Activated T-cell treated with anti-CD3 and anti-CD28 coated beads for 24 hours (primary cell): ENCODE results near the gene CACHD1.

Experiments used
- DNase-seq: peaks from one replicate; pipeline ENCODE4 v3.0.0-alpha.2; 2020; ENCODE audit warnings: low read depth

CACHD1 gene

DNA sequence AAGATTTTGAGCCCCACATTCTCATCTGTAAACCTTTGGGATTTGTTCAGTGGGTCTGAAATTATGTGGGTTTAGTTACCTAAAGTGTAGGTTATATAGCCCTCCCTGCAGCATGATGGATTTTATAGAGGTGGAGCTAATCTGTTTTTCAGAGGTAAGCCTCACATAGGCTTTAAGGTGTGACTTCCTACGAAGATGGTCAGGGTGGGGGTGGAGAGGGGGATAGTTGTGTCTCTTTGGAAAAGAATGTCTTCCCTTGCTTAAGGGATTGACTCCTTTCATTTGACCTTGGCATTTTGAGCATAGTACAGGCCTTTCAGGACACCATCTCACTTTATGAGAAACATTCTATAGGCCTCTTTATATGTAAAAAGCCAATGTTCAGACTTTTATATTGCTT lies 3.4 kb downstream of the CACHD1 start:
- DNase-seq, result no peak

DNA sequence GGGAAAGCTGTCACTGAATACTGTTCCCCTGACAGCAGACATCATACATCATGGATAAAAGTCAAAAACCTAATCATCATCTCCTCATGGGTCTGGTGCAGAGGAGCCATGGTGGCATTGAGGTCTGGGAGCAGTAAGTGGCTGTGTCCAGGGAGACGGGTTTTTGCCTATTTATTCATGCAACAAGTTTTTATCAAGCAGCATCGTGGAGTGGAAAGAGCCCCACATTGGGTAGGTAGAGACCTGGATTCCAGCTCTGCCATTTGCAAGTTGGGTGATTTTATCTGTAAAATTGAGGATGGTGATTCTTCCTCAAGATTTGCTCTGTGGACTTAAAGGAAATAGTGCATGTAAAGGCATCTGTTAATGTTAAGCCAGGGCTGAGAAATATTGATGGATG lies 4.2 kb downstream of the CACHD1 start:
- no peak for DNase-seq

DNA sequence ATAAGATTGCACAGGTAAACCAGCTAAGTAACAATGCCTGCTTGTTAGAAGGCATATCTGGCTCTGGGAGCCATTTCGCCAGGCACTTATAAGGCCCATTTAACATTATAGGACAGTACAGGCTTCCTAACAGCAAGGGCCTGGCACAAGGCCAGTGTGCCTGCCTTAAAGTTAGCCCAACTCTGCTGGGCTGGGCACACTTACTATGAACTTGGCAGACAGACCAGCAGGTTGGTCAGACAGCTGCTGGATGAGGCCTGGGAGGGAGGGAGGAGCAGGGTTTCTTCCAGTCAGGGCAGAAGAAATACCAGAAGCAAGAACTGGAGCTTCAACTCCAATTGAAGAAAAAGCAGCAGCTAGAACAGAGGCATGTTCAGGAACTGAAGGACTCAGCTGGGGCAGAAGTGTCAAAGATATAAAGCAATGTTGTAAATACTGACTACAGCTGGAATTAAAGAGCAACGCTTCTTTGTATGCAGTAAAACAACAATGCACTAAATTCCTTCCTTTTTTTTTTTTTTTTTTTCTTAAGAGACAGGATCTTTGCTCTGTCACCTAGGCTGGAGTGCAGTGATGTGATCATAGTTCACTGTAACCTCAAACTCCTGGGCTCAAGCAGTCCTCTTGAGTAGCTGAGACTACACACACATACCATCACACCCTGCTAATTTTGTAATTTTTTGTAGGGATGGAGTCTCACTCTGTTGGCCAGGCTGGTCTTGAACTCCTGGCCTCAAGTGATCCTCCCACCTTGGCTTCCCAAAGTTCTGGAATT lies 4.9 kb downstream of the CACHD1 start:
- no peak for DNase-seq

DNA sequence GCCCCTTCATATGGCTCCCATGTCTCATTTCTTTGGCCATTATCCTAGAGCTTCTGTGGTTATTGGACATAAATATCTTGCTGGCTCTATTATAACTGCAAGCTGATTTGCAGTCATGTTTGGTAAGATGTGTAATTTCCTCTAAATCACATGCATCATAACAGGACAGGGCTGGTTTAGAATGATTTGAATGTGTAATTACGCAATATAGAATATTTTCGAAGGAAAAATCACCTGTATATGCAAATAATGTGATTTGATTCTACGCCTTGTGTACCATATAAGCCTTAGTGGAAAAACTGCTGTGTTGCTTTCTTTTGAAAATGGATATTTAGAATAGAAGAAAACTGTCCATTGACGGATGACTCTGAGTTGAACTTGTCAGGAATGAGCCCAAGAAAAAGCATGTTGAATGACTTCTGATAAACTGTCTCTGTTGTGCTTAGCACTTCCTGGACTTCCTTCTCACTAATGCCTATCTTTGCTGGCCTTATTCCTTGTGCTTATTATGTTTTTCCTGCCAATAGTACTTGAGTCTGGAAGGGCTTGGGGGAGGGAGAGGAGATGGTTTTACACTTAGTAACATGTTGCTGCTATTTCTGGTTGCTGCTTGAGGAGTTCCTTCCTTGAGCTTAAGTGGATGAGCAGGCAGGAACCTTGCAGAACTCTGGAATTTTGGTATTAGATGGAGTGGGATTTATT lies 6.5 kb downstream of the CACHD1 start:
- DNase-seq, result no peak

DNA sequence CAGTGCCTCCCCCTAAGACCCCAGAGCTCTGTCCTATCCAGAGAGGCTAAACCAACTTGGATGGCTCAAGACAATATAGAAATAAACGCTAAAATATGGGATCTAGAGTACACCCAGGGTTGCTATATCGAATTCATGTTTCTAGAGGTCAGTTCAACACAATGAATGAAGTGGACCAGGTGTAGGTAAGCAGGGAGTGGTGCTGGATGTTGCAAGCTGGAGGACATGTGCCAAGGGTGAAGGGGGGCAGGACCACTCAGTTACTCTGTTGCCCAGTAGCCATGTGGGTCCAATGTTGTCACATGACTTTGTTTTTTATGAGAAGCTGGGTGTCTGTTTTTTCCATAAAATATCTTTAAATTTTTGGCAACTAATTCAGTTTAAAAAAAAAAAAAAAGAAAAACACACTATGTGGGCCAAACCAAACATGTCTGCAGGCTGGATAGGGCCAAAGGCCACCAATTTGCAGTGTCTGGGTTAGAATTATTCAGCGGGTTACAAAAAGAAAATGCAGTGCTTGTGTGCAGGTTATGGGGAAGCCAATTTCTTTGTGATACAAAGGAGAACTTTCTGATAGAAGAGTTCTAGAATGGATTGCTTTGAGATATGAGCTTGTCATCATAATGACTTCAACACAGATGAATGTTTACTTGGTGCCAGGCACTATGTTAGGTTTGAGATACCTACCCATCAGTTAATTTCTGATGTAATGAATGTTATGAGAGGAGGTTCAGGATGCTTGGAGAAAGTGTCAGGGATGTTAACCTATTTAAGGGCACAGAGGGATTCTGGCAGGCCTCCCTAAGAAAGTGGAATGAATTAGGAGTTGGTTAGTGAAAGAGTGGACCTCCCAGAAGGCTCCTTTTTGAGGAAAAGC lies 8.9 kb downstream of the CACHD1 start:
- no peak for DNase-seq

DNA sequence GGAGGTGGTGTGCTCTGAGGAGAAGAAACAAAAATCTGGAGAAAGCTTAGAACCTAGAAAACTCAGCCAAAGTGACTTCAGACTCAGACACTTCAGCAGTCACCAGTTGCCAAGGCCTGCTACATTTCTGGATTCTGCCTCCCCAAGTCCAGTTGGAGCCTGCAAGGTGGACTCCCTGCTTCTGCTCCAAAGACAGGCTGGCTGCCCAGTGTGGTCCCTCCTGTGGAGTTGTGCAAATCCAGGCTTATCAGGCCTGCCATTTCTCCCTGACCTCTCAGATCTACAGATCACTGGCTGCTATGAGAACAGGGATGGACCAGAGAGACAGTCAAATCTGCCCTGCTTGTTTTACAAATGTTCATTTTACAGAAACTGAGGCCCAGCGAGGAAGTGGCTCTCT lies 9.9 kb downstream of the CACHD1 start:
- DNase-seq, result no peak

DNA sequence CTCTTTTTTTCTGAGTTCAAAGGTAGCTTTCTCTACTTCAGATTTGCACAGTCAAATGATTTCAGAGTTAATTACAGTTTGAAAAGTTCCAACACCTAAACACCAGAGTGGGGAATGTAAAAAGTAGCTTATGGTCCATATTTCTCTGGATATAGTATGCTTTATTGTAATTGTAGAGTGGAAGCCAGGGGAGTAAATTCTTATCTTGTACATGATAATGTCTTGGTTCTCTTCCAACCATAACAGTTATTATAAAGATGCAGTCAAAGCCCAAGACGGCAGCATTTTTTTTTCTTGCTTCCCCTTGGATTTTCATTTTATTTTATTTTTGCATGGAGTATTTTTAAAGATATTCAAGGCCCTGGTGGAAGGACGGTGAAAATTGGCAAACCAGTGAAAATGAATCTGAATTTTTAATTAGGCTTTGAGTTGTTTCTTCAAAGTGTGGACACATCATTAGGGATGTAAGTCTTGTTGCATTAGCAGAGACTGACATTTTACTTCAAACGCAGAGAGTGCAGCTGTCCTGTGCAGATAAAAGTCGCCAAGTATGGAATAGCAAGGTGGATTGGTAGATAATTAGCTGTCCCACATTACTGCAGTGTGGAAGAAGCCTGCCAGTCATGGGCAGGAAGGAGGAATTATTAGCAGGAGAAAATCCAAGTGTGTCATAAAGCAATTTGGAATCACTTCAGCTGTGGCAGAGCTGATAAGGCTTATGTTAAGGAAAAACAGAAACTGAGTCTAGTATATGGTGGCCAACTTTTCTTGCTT lies 11.3 kb downstream of the CACHD1 start:
- no peak for DNase-seq

DNA sequence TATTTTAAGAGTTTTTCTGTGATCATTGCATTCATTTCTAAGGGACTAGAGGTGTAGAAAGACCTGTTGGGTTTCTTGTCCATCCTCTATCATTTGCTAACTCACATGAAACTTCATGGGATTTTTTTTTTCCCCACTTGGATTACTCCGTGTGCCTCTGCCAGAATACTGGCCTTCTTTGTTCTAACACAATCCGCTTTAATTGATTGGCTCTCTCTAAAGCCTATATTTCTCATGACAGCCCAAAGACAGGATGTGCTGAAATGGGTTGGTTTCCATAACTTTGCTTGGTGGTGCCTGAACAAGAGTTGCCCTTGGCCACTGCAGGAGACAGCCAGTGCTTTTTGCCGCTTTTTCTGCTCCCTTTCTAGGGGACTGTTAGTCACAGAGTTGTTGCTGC lies 12.2 kb downstream of the CACHD1 start:
- no peak for DNase-seq

DNA sequence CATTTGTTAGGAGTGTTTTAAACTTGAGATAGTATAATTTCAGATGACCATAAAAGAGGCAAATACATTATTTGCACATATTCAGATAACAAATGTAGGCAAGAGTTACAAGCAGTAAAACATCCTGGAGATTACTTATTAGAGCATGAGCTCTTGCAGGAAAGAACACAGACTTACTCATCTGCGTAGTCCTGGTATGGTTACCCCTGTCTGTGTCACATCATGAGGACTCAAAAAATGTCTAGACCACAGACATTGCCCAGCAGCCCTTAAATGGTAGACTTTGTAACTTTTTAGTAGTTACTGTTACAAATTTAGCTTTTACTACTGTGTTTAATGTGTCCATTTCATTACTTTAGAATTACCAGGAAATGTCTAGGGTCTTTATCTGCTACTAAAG lies 12.8 kb downstream of the CACHD1 start:
- DNase-seq, result no peak

DNA sequence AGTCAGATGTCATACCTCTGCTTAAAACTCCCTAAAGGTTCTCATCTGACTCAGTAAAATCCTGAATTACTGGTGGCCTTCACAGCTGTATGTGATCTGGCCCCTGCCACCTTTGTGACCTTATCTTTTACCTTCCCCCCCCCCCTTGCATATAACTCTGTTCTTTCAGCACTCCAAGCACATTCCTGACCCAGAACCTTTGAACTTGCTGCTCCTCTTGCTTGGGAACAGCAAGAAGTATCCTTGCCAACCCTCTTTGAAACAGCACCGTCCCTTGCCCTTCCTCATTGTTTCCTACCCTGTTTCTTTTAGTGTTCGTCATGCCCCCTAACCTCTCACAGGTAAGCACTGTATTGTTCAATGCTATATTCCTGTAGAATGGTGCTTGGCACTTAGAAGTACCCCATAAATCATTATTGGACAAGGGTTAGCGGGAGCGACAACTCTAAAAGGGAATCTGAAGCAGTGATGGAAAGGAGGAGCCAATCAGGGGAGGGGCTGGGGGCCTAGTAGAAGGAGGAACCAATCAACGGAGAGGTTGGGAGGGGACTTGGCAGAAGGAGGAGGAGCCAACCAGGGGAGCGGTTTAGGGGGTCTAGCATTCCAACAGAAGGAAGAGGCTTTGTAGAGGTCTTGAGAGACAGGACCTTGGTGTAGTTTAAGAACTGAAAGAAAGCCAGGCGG lies 13.9 kb downstream of the CACHD1 start:
- no peak for DNase-seq

DNA sequence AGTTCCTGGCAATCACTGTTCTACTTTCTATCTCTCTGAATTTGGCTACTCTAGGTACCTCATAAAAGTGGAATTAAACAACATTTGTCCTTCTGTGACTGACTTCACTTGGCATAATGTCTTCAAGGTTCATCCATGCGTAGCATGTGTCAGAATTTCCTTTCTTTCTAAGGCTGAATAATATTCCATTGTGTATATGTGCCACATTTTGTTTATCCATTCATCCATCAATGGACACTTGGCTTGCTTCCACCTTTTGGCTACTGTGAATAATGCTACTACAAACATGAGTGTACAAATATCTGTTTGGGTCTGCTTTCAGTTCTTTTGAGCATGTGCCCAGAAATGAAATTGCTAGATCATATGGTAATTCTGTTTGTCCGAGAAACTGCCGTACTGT lies 14.7 kb downstream of the CACHD1 start:
- no peak for DNase-seq

DNA sequence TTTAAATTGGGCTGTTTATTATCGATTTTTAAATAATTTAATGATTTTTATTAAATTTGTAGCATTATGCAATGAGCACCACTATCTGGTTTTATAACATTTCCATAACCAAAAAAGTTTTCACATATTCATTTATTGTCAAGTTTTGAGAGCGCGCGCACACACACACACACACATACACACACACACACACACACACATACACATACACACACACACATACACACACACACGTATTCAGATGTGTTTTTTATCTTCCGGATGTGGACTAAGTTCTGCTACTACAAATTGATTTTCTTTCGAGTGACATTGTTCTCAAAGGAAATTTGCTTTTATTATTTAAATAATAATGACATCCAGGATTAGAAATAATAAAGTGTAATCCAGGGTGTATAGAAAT lies 16.3 kb downstream of the CACHD1 start:
- no peak for DNase-seq

DNA sequence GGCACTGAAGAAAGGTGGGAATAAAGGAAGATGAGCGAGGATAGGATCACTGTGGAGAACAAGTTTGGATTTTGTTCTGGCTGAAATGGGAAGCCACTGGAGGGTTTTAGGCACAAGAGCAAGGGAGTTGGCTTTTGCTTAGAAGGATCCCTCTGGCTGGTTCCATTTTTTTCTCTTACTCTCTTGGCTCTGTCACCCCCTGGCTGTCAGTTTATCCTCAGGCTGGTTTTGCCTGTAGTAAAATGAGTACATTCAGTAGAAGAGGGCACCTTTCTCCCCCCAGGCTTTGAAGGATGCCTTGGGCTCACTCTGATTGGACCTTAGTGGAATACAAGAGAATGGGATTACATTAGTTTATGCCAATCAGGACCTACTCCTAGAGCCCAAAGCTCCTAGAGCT lies 17.1 kb downstream of the CACHD1 start:
- no peak for DNase-seq

DNA sequence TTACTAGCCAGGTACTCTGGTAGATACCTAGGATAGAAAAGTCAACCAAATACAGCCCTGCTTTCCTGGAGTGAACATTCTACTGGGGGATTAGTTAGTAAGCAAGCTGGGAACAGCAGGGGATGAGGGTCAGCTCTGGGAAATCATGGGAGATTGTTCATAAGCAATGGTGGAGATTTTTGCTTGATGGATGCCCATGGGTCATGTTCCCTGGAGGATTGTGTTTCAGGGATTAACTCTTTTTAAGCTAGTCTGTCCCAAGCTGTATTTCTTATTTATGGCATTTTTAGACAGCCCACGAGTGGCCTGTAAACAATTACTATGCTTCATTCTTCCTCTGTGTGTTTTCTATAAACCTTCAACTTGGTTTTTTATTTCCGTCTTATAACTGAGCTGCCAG lies 18.9 kb downstream of the CACHD1 start:
- no peak for DNase-seq

DNA sequence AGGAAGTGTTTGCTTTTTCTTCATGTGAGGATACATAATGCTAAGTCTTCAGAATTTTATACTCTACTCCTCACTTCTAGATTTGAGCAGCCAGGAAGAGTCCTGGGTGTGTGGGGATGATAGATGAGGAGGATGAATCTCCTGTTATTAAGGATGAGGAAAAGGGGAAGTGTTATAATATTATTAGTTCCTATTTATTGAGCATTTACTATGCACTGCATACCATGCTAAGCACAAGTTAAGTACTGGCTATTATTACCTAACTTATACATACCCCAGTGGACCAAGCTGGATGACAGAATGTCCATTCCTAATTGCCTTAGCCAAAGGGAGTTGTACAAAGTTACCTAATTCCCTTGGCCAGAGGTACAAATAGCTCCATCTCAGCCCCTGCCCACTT lies 19.8 kb downstream of the CACHD1 start:
- DNase-seq, result no peak

DNA sequence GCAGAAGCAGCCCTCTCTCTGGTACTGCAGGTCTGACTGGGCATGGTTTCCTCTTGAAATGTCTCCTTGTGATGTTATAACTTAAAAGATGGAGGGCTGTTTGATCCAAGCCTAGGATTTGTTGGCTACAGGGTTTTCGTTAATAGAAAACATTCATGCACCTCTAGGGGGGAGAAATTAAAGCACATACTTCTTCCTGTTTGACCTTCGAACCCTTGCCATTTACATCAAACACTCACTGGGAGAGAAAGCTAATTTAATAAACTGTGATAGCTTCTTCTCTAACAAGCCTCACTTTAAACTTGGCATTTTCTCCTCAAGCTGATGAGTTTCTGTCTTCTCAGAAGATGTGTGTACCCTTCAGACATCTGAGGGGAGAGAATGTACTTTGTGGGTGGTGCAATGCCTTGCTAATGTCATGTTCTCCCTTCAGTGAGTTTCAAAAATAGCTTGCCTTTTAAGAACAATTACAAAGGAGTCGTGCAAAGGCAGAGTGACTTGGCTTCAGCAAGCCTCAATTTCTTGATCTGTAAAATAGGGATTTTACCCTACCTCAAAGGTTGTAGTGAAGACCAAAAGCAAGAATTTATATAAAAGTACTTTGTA lies 20.4 kb downstream of the CACHD1 start:
- DNase-seq, result no peak

DNA sequence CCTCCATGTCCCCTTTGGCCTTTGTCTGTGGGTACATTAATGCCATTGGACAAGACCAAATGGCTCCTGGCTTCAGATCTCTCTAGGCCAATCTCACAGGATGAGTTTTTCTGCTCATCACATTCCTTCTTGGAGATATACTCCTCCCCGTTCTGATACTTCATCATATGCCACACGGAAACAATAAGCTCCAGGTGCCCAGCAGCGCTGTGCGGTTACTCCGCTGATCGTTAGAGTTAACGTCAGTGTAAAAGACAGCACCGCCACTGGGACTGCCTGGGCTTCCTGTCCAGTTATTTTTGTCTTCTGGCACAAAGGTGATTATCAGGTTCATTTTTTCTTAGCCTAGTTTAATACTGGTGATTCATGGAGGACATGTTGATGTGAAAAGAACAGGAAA lies 22.5 kb downstream of the CACHD1 start:
- no peak for DNase-seq

DNA sequence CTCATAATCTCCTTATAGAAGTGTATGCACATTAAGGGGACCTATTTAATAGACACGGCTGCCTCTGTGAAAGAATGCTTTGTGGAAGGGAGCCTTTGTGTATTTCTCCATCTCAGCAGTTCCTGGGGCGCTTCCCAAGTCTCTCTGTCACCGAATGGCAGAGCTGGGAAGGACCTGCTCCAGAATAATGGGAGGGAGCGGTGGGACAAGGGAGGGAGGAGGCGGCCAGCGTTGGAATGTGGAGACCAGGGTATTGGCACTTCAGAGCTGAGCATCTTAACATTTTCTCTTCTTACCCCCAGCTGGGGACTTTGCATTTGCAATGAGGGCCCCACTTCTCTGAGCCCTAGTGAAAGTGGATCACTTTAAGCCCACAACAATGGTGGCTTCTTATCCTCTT lies 23.9 kb downstream of the CACHD1 start:
- DNase-seq, result no peak

DNA sequence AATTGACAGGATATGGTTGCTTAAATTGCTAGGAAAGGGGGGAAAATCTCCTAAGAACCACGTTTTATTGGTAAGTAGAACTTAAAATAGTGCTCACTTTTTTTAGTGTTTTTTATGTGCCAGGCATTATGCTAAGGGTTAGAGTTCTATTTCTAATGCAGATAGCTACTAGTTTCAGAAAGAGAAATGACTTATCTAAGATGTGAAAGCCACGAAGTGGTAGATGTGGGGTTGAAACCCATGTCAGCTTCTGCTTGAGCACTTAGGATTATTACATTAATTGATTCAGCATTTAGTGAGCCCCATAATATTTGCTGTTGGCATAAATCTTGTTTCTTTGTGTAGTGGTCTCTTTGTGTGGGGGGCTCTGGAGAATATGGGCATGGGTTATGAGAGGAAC lies 24.7 kb downstream of the CACHD1 start:
- no peak for DNase-seq

DNA sequence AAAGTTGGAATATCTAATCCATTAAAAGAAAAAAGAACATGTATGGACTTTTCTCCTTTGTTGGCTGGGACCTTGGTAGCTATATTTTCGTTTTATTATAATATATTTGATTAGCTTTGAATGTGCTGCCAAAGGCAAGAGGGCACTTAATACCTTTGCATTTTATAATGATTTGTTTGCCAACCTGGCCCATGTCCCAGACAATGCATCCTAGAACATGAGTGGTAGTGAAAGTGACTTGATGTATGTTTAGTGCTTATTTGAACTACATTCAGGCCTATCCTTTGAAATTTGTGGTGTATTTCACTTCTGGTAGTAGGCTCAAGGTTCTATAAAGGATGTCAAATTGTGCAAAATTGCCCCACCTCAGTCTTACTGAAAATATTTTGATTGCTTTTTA lies 25.9 kb downstream of the CACHD1 start:
- no peak for DNase-seq

DNA sequence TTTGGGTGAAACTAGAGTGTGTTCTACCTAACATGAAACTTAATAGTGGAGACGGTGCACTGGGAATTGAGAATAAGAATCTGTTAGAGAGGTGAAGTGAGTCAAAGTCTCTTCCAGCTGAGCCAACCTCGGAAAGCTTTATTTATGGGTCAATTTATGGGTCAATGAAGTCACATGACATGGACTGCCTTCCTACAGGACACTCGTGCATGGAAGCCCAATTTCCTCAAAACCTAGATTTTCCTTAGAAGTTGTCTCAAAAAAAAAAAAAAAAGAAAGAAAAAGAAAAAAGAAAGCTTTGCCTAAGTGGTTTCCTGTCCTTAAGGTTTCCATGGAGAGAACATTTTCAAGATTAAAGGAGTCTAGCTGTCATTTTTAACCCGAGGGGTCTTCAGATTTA lies 26.7 kb downstream of the CACHD1 start:
- no peak for DNase-seq
